Measurements from ENCODE around the gene KIRREL3.
A peak's percentile ranks its signal among the peaks of the same experiment; 100 is the strongest.
"Not testable (repeated sequence)": the region's sequence is repeated elsewhere in the genome, so short reads cannot be mapped to it uniquely, and the experiment has no call there.

Gene KIRREL3

GRCh38 chr11:126393143-126393542 lies 607.4 kb downstream of the KIRREL3 start:
- H3K4me3 ChIP-seq (ENCODE audit: low read depth, low read length), result no peak overlapping the region
- TF ChIP-seq CTCF (IDR thresholded peaks at IDR 0.05; ENCODE audit: borderline replicate concordance, insufficient read depth, low read depth, low read length), result no peak

GRCh38 chr11:126392633-126393013 lies 607.9 kb downstream of the KIRREL3 start:
- no peak overlapping the region for H3K4me3 ChIP-seq (ENCODE audit: low read depth, low read length)
- TF ChIP-seq CTCF (IDR thresholded peaks at IDR 0.05; ENCODE audit: borderline replicate concordance, insufficient read depth, low read depth, low read length), result no peak

- peak; percentile 26; the same call in 1 of the 2 replicates for TF ChIP-seq CTCF (IDR thresholded peaks at IDR 0.05; ENCODE audit: borderline replicate concordance, insufficient read depth, low read depth, low read length)
- H3K4me3 ChIP-seq (ENCODE audit: low read depth, low read length), result no peak overlapping the region
Measured at GRCh38 chr11:126391970-126392632, 608.5 kb downstream of the KIRREL3 start.

GRCh38 chr11:126391286-126391954 lies 609.1 kb downstream of the KIRREL3 start:
- no peak overlapping the region for H3K4me3 ChIP-seq (ENCODE audit: low read depth, low read length)
- no peak for TF ChIP-seq CTCF (IDR thresholded peaks at IDR 0.05; ENCODE audit: borderline replicate concordance, insufficient read depth, low read depth, low read length)

GRCh38 chr11:126390272-126390867 lies 610.2 kb downstream of the KIRREL3 start:
- no peak for TF ChIP-seq CTCF (IDR thresholded peaks at IDR 0.05; ENCODE audit: borderline replicate concordance, insufficient read depth, low read depth, low read length)
- no peak overlapping the region for H3K4me3 ChIP-seq (ENCODE audit: low read depth, low read length)

GRCh38 chr11:126387857-126388256 lies 612.7 kb downstream of the KIRREL3 start:
- no peak overlapping the region for H3K4me3 ChIP-seq (ENCODE audit: low read depth, low read length)
- TF ChIP-seq CTCF (IDR thresholded peaks at IDR 0.05; ENCODE audit: borderline replicate concordance, insufficient read depth, low read depth, low read length), result no peak

- H3K4me3 ChIP-seq (ENCODE audit: low read depth, low read length), result not testable (repeated sequence)
Measured at GRCh38 chr11:126386729-126387071, 613.9 kb downstream of the KIRREL3 start.

Data from GM12875 (cell line).